Keratinocyte (primary cell): ENCODE measurements around the gene PID1.

Experiments used
- CTCF ChIP-seq, 3 experiments: IDR thresholded peaks in 1 of 3; conservative IDR thresholded peaks in 1 of 3; optimal IDR thresholded peaks in 1 of 3; 2 replicates in 2 of 3; 3 replicates in 1 of 3; pipeline versions ENCODE3 to v1.5.1; 2011; ENCODE audit warnings: low read length in 3 of 3, mild to moderate bottlenecking in 3 of 3, moderate library complexity in 2 of 3, control low read depth in 1 of 3, inconsistent platforms in 1 of 3; ENCODE audit not compliant: insufficient read depth in 2 of 3; ENCODE audit errors: extremely low read depth in 1 of 3
- EZH2 ChIP-seq: IDR thresholded peaks from one replicate; pipeline ENCODE4 v1.6.1; 2012; ENCODE audit warnings: inconsistent platforms, mild to moderate bottlenecking, low read length, moderate library complexity

GRCh38 chr2:229048134-229048533 is 223.0 kb downstream of the PID1 start:
- no peak for TF ChIP-seq CTCF (optimal IDR thresholded peaks at IDR 0.05 in 1 of 3, IDR thresholded peaks at IDR 0.05 in 1 of 3, conservative IDR thresholded peaks at IDR 0.05 in 1 of 3; ENCODE audit: extremely low read depth in 1 of 3, insufficient read depth in 2 of 3, low read length in 3 of 3)
- TF ChIP-seq EZH2: no peak
